Thoracic aorta (tissue), 2 donors: Measurements from ENCODE around the gene KPNB1. TPM values are rescaled to one million over a fixed set of nuclear protein-coding genes. Genes with fewer than 3 reads are reported as not detected.

Experiments
- ATAC-seq: fragments of 150-250 bp; one replicate; pipeline ENCODE4 v1.8.0; 2017; ENCODE audit warnings: low read depth; ENCODE audit not compliant: insufficient number of reproducible peaks, low FRiP score
- DNase-seq: peaks from one replicate; pipeline ENCODE4 v3.0.0-alpha.2; 2020; ENCODE audit warnings: low spot score
- H3K27ac ChIP-seq, 2 donors: fragments of 200-600 bp; sonication (generic); 1 replicate in 1 of 2; 2 replicates in 1 of 2; pipeline ENCODE4 v1.5.1; 2016; ENCODE audit warnings: mild to moderate bottlenecking in 2 of 2, moderate library complexity in 2 of 2
- H3K27me3 ChIP-seq: fragments of 200-600 bp; sonication (generic); replicated peaks from 2 replicates; pipeline ENCODE4 v1.6.0; 2016; ENCODE audit warnings: mild to moderate bottlenecking; ENCODE audit not compliant: insufficient read depth
- H3K36me3 ChIP-seq: fragments of 200-600 bp; sonication (generic); one replicate; pipeline ENCODE4 v1.5.1; 2016
- H3K4me1 ChIP-seq, 2 donors: fragments of 200-600 bp; sonication (generic); 1 replicate in 1 of 2; 2 replicates in 1 of 2; pipeline versions ENCODE4 v1.5.1 to v1.6.0; 2016; ENCODE audit warnings: low read depth in 2 of 2, mild to moderate bottlenecking in 1 of 2; ENCODE audit not compliant: control insufficient read depth in 1 of 2
- H3K4me3 ChIP-seq: fragments of 200-600 bp; sonication (generic); 2 replicates; pipeline ENCODE4 v1.5.1; 2016; ENCODE audit warnings: mild to moderate bottlenecking
- H3K9me3 ChIP-seq: fragments of 200-600 bp; sonication (generic); 2 replicates; pipeline ENCODE4 v1.5.1; 2016
- CTCF ChIP-seq: fragments of 200-600 bp; sonication (generic); IDR thresholded peaks from one replicate; pipeline ENCODE4 v1.5.1; 2019; ENCODE audit warnings: antibody characterized with exemption
- total RNA-seq, 2 donors: library from RNA; depleted of rRNA; stranded (reverse); fragments of >200 nt; gene quantifications; one replicate each; pipeline versions ENCODE4 v1.1.0 to v1.2.3, GENCODE V29; 2016

Gene KPNB1
- total RNA-seq, 2 donors from 2014 or later = 199 to 223 TPM

- Histone ChIP-seq H3K27ac (no peak overlapping the region), H3K4me1 (peaks cover 6 to 25% of the 10 kb centered on the region in 2 donors), H3K27me3 (no peaks in the 10 kb centered on the region), H3K4me3 (no peak overlapping the region), H3K36me3 (peaks cover 45% of the 10 kb centered on the region), H3K9me3 (no peaks in the 10 kb centered on the region)
- DNase-seq = no peak
- TF ChIP-seq CTCF = no peak
- ATAC-seq = no peak
These were observed 3.7 kb downstream of the KPNB1 start for GRCh38 chr17:47653442-47653841.

- ATAC-seq (no peak), DNase-seq (no peak)
- no peak for TF ChIP-seq CTCF
- no peak overlapping the region for H3K4me3 ChIP-seq
- peaks cover 5 to 20% of the 10 kb centered on the region in 2 donors for H3K4me1 ChIP-seq
- H3K36me3 ChIP-seq = peaks cover 51% of the 10 kb centered on the region
- no peak overlapping the region for H3K27ac ChIP-seq
- no peaks in the 10 kb centered on the region for H3K27me3 ChIP-seq
- H3K9me3 ChIP-seq = no peaks in the 10 kb centered on the region
These were observed 5.3 kb downstream of the KPNB1 start for GRCh38 chr17:47654991-47655390.

- peak overlapping the region in 1 of 2 donors; percentile 12 for H3K27ac ChIP-seq
- no peaks in the 10 kb centered on the region for H3K27me3 ChIP-seq
- no peaks in the 10 kb centered on the region for H3K9me3 ChIP-seq
- DNase-seq (no peak), ATAC-seq (no peak)
- peaks cover 49% of the 10 kb centered on the region for H3K36me3 ChIP-seq
- peak overlapping the region; percentile 34 for H3K4me3 ChIP-seq
- H3K4me1 ChIP-seq = peaks cover 0 to under 1% of the 10 kb centered on the region in 2 donors
- TF ChIP-seq CTCF = no peak
These were observed 10.4 kb downstream of the KPNB1 start for GRCh38 chr17:47660064-47660492.

- peak; percentile 61 for TF ChIP-seq CTCF
- Histone ChIP-seq H3K9me3 (no peaks in the 10 kb centered on the region), H3K4me3 (no peak overlapping the region), H3K36me3 (peaks cover 55% of the 10 kb centered on the region), H3K4me1 (no peaks in the 10 kb centered on the region), H3K27ac (no peak overlapping the region), H3K27me3 (no peaks in the 10 kb centered on the region)
- DNase-seq = no peak
- no peak for ATAC-seq
These were observed 14.3 kb downstream of the KPNB1 start for GRCh38 chr17:47663912-47664623.

- H3K4me3 ChIP-seq = no peak overlapping the region
- H3K9me3 ChIP-seq = no peaks in the 10 kb centered on the region
- no peaks in the 10 kb centered on the region for H3K4me1 ChIP-seq
- DNase-seq (no peak), ATAC-seq (no peak)
- H3K27ac ChIP-seq = no peak overlapping the region
- H3K36me3 ChIP-seq = peaks cover 61% of the 10 kb centered on the region
- TF ChIP-seq CTCF = no peak
- H3K27me3 ChIP-seq = no peaks in the 10 kb centered on the region
These were observed 14.9 kb downstream of the KPNB1 start for GRCh38 chr17:47664624-47664941.
